Activated CD4-positive, alpha-beta T cell treated with anti-CD3 and anti-CD28 coated beads, Interleukin-2, amount 50 U/mL, for 4 hours (primary cell): ENCODE measurements around the gene DDRGK1.

Experiments used
- DNase-seq, 2 experiments: peaks; one replicate each; pipeline ENCODE4 v3.0.0-alpha.2; 2020

Gene DDRGK1

GRCh38 chr20:3180319-3180718, 24.2 kb downstream of the DDRGK1 start:
- no peak for DNase-seq

GRCh38 chr20:3177746-3178485, 26.6 kb downstream of the DDRGK1 start:
- DNase-seq = no peak

- no peak for DNase-seq
Observed at GRCh38 chr20:3175270-3175669, 29.2 kb downstream of the DDRGK1 start.

GRCh38 chr20:3174442-3175261, 29.8 kb downstream of the DDRGK1 start:
- no peak for DNase-seq

GRCh38 chr20:3173610-3174441, 30.7 kb downstream of the DDRGK1 start:
- DNase-seq = peak; percentile 89 to 90

GRCh38 chr20:3172933-3173609, 31.4 kb downstream of the DDRGK1 start, which contains the start of gene LZTS3:
Gene LZTS3, minus strand, starts transcription at chr20:3173549. Its CDS starts 6,386 bp downstream, at chr20:3167163.
- peak; percentile 84 to 86 for DNase-seq

- DNase-seq = no peak
Observed at GRCh38 chr20:3172126-3172932, 32.2 kb downstream of the DDRGK1 start.

- no peak for DNase-seq
Observed at GRCh38 chr20:3171391-3172125, 32.9 kb downstream of the DDRGK1 start.

- no peak for DNase-seq
Observed at GRCh38 chr20:3168829-3169590, 35.5 kb downstream of the DDRGK1 start.

- DNase-seq = no peak
Observed at GRCh38 chr20:3168079-3168828, 36.2 kb downstream of the DDRGK1 start.

- DNase-seq = no peak
Observed at GRCh38 chr20:3167738-3168078, 36.8 kb downstream of the DDRGK1 start.

- no peak for DNase-seq
Observed at GRCh38 chr20:3166913-3167342, 37.6 kb downstream of the DDRGK1 start.

GRCh38 chr20:3166338-3166912, 38.1 kb downstream of the DDRGK1 start:
- DNase-seq = no peak

- DNase-seq = no peak
Observed at GRCh38 chr20:3165473-3166337, 38.8 kb downstream of the DDRGK1 start.

- no peak for DNase-seq
Observed at GRCh38 chr20:3164763-3165410, 39.6 kb downstream of the DDRGK1 start.

GRCh38 chr20:3164043-3164762, 40.3 kb downstream of the DDRGK1 start:
- DNase-seq = no peak
